Measurements from ENCODE around the gene NAA10. TPM values are rescaled to one million over a fixed set of nuclear protein-coding genes. Genes with fewer than 3 reads are reported as not detected.
"Not testable (repeated sequence)": the region's sequence is repeated elsewhere in the genome, so short reads cannot be mapped to it uniquely, and the experiment has no call there.

NAA10 gene
- polyA plus RNA-seq (2013), result 53.5 TPM

GRCh38 chrX:153934762-153935325, at the start of gene NAA10:
Gene NAA10 (minus strand): TSS chrX:153935037. CDS start chrX:153934904, 133 bp downstream.
- Histone ChIP-seq H3K9me3 (ENCODE audit: control extremely low read depth in 1 of 5, control insufficient read depth in 4 of 5, insufficient read depth in 2 of 5, low read depth in 1 of 5, low read length in 4 of 5) (no peaks in the 10 kb centered on the region), H3K27ac (ENCODE audit: insufficient read depth in 1 of 2, low read depth in 1 of 2, low read length in 2 of 2, poor library complexity in 1 of 2, severe bottlenecking in 2 of 2) (peak within 1 kb of the TSS in 1 of 2 experiments; percentile 43), H3K27me3 (replicated peaks in 2 of 5; ENCODE audit: control insufficient read depth in 4 of 5, insufficient read depth in 5 of 5, low read length in 4 of 5) (peaks cover 0 to 32% (median 0%) of the 10 kb centered on the region in 5 experiments), H3K4me1 (ENCODE audit: control extremely low read depth in 1 of 4, control insufficient read depth in 4 of 4, insufficient read depth in 4 of 4, low read length in 3 of 4) (peaks cover 0 to 17% (median 12%) of the 10 kb centered on the region in 4 experiments), H3K4me3 (ENCODE audit: control insufficient read depth in 1 of 7, extremely low read depth in 1 of 7, insufficient read depth in 4 of 7, low read depth in 2 of 7, low read length in 6 of 7) (peak within 1 kb of the TSS; percentile 52 to 78 (median 63)), H3K36me3 (ENCODE audit: control insufficient read depth in 4 of 4, insufficient read depth in 4 of 4, low read length in 3 of 4) (peaks cover 0 to 25% (median 14%) of the 10 kb centered on the region in 4 experiments)
- peak in 2 of 3 donors; percentile 47 to 52 for DNase-seq
- ChIA-PET CTCF (interaction anchor here (19.1 kb wide), 1 partner anchor 10 kb away, joined by 482 read pairs; the partner anchor contains the start of gene RENBP), POLR2A (interaction anchor here (0.9 to 1.1 kb wide), 3 partner anchors 8 to 12 kb away, joined by 3 read pairs; partner anchors contain the start of gene ARHGAP4)
- 14% methylated on average over 66 of the region's 87 CpGs for whole genome bisulfite sequencing (ENCODE audit: insufficient coverage)

GRCh38 chrX:153983321-153983801, 48.5 kb upstream of the NAA10 start:
- WGBS (ENCODE audit: insufficient coverage), result 83% methylated on average over 11 of the region's 12 CpGs
- H3K4me3 ChIP-seq (ENCODE audit: control insufficient read depth in 1 of 7, extremely low read depth in 1 of 7, insufficient read depth in 4 of 7, low read depth in 2 of 7, low read length in 6 of 7), result no peak overlapping the region
- DNase-seq, result no peak
- no peak overlapping the region for H3K27ac ChIP-seq (ENCODE audit: insufficient read depth in 1 of 2, low read depth in 1 of 2, low read length in 2 of 2, poor library complexity in 1 of 2, severe bottlenecking in 2 of 2)
- no peaks in the 10 kb centered on the region for H3K36me3 ChIP-seq (ENCODE audit: control insufficient read depth in 4 of 4, insufficient read depth in 4 of 4, low read length in 3 of 4)
- H3K27me3 ChIP-seq (replicated peaks in 2 of 5; ENCODE audit: control insufficient read depth in 4 of 5, insufficient read depth in 5 of 5, low read length in 4 of 5), result peaks cover 0 to 25% (median 0%) of the 10 kb centered on the region in 5 experiments
- ChIA-PET CTCF (no interaction called here), POLR2A (no interaction called here)
- H3K9me3 ChIP-seq (ENCODE audit: control extremely low read depth in 1 of 5, control insufficient read depth in 4 of 5, insufficient read depth in 2 of 5, low read depth in 1 of 5, low read length in 4 of 5), result no peaks in the 10 kb centered on the region
- H3K4me1 ChIP-seq (ENCODE audit: control extremely low read depth in 1 of 4, control insufficient read depth in 4 of 4, insufficient read depth in 4 of 4, low read length in 3 of 4), result peaks cover 9 to 56% (median 46%) of the 10 kb centered on the region in 4 experiments

GRCh38 chrX:153981771-153982533, 47.1 kb upstream of the NAA10 start:
- H3K9me3 ChIP-seq (ENCODE audit: control extremely low read depth in 1 of 5, control insufficient read depth in 4 of 5, insufficient read depth in 2 of 5, low read depth in 1 of 5, low read length in 4 of 5), result no peaks in the 10 kb centered on the region
- H3K36me3 ChIP-seq (ENCODE audit: control insufficient read depth in 4 of 4, insufficient read depth in 4 of 4, low read length in 3 of 4), result no peaks in the 10 kb centered on the region
- peak; percentile 55 to 87 (median 84) for DNase-seq
- H3K27me3 ChIP-seq (replicated peaks in 2 of 5; ENCODE audit: control insufficient read depth in 4 of 5, insufficient read depth in 5 of 5, low read length in 4 of 5), result peaks cover 0 to 25% (median 0%) of the 10 kb centered on the region in 5 experiments
- H3K27ac ChIP-seq (ENCODE audit: insufficient read depth in 1 of 2, low read depth in 1 of 2, low read length in 2 of 2, poor library complexity in 1 of 2, severe bottlenecking in 2 of 2), result no peak overlapping the region
- POLR2A ChIA-PET, result no interaction called here
- peaks cover 9 to 53% (median 44%) of the 10 kb centered on the region in 4 experiments for H3K4me1 ChIP-seq (ENCODE audit: control extremely low read depth in 1 of 4, control insufficient read depth in 4 of 4, insufficient read depth in 4 of 4, low read length in 3 of 4)
- peak overlapping the region in 2 of 7 experiments; percentile 22 to 23 for H3K4me3 ChIP-seq (ENCODE audit: control insufficient read depth in 1 of 7, extremely low read depth in 1 of 7, insufficient read depth in 4 of 7, low read depth in 2 of 7, low read length in 6 of 7)
- 68% methylated on average over 51 of the region's 52 CpGs for WGBS (ENCODE audit: insufficient coverage)
- CTCF ChIA-PET, result no interaction called here

- POLR2A ChIA-PET, result no interaction called here
- H3K27ac ChIP-seq (ENCODE audit: insufficient read depth in 1 of 2, low read depth in 1 of 2, low read length in 2 of 2, poor library complexity in 1 of 2, severe bottlenecking in 2 of 2), result no peak overlapping the region
Measured at GRCh38 chrX:153981231-153981630, 46.4 kb upstream of the NAA10 start.

GRCh38 chrX:153980394-153980793, 45.6 kb upstream of the NAA10 start:
- CTCF ChIA-PET, result interaction anchor here (0.8 to 1.4 kb wide), 3 partner anchors 12 to 33 kb away, joined by 3 to 4 read pairs (median 3); no protein-coding TSS in a partner anchor
- Histone ChIP-seq H3K4me1 (ENCODE audit: control extremely low read depth in 1 of 4, control insufficient read depth in 4 of 4, insufficient read depth in 4 of 4, low read length in 3 of 4) (peaks cover 9 to 45% (median 41%) of the 10 kb centered on the region in 4 experiments), H3K27me3 (replicated peaks in 2 of 5; ENCODE audit: control insufficient read depth in 4 of 5, insufficient read depth in 5 of 5, low read length in 4 of 5) (peaks cover 0 to 25% (median 0%) of the 10 kb centered on the region in 5 experiments)
- WGBS (ENCODE audit: insufficient coverage), result 76% methylated on average over 7 of the region's 10 CpGs
- H3K9me3 ChIP-seq (ENCODE audit: control extremely low read depth in 1 of 5, control insufficient read depth in 4 of 5, insufficient read depth in 2 of 5, low read depth in 1 of 5, low read length in 4 of 5); DNase-seq; H3K36me3 ChIP-seq (ENCODE audit: control insufficient read depth in 4 of 4, insufficient read depth in 4 of 4, low read length in 3 of 4); H3K27ac ChIP-seq (ENCODE audit: insufficient read depth in 1 of 2, low read depth in 1 of 2, low read length in 2 of 2, poor library complexity in 1 of 2, severe bottlenecking in 2 of 2); H3K4me3 ChIP-seq (ENCODE audit: control insufficient read depth in 1 of 7, extremely low read depth in 1 of 7, insufficient read depth in 4 of 7, low read depth in 2 of 7, low read length in 6 of 7); POLR2A ChIA-PET: not testable (repeated sequence)

More at GRCh38 chrX:153981231-153981630, 46.4 kb upstream of the NAA10 start:
- CTCF ChIA-PET, result no interaction called here
- 81% methylated on average over 5 of the region's 7 CpGs for WGBS (ENCODE audit: insufficient coverage)
- no peaks in the 10 kb centered on the region for H3K36me3 ChIP-seq (ENCODE audit: control insufficient read depth in 4 of 4, insufficient read depth in 4 of 4, low read length in 3 of 4)
- H3K4me1 ChIP-seq (ENCODE audit: control extremely low read depth in 1 of 4, control insufficient read depth in 4 of 4, insufficient read depth in 4 of 4, low read length in 3 of 4), result peaks cover 9 to 48% (median 43%) of the 10 kb centered on the region in 4 experiments
- H3K4me3 ChIP-seq (ENCODE audit: control insufficient read depth in 1 of 7, extremely low read depth in 1 of 7, insufficient read depth in 4 of 7, low read depth in 2 of 7, low read length in 6 of 7), result peak overlapping the region in 2 of 7 experiments; percentile 22 to 23
- no peaks in the 10 kb centered on the region for H3K9me3 ChIP-seq (ENCODE audit: control extremely low read depth in 1 of 5, control insufficient read depth in 4 of 5, insufficient read depth in 2 of 5, low read depth in 1 of 5, low read length in 4 of 5)
- H3K27me3 ChIP-seq (replicated peaks in 2 of 5; ENCODE audit: control insufficient read depth in 4 of 5, insufficient read depth in 5 of 5, low read length in 4 of 5), result peaks cover 0 to 25% (median 0%) of the 10 kb centered on the region in 5 experiments
- DNase-seq, result no peak

GRCh38 chrX:153974726-153975286, 40.0 kb upstream of the NAA10 start:
- Histone ChIP-seq H3K27ac (ENCODE audit: insufficient read depth in 1 of 2, low read depth in 1 of 2, low read length in 2 of 2, poor library complexity in 1 of 2, severe bottlenecking in 2 of 2) (peak overlapping the region in 1 of 2 experiments; percentile 99), H3K4me1 (ENCODE audit: control extremely low read depth in 1 of 4, control insufficient read depth in 4 of 4, insufficient read depth in 4 of 4, low read length in 3 of 4) (peaks cover 0 to 23% (median 20%) of the 10 kb centered on the region in 4 experiments), H3K4me3 (ENCODE audit: control insufficient read depth in 1 of 7, extremely low read depth in 1 of 7, insufficient read depth in 4 of 7, low read depth in 2 of 7, low read length in 6 of 7) (no peak overlapping the region), H3K36me3 (ENCODE audit: control insufficient read depth in 4 of 4, insufficient read depth in 4 of 4, low read length in 3 of 4) (peaks cover 0 to 1% (median 0%) of the 10 kb centered on the region in 4 experiments), H3K9me3 (ENCODE audit: control extremely low read depth in 1 of 5, control insufficient read depth in 4 of 5, insufficient read depth in 2 of 5, low read depth in 1 of 5, low read length in 4 of 5) (no peaks in the 10 kb centered on the region), H3K27me3 (replicated peaks in 2 of 5; ENCODE audit: control insufficient read depth in 4 of 5, insufficient read depth in 5 of 5, low read length in 4 of 5) (peaks cover 0 to under 1% (median 0%) of the 10 kb centered on the region in 5 experiments)
- no peak for DNase-seq
- CTCF ChIA-PET, result interaction anchor here (0.5 kb wide), 1 partner anchor 91 kb away, joined by 3 read pairs; no protein-coding TSS in a partner anchor
- POLR2A ChIA-PET, result interaction anchor here (0.6 kb wide), 1 partner anchor 46 kb away, joined by 3 read pairs; no protein-coding TSS in a partner anchor
- WGBS (ENCODE audit: insufficient coverage), result 80% methylated on average over 3 of the region's 3 CpGs
